Smooth muscle cell (in vitro differentiated cells): ENCODE measurements around the gene PHKB. TPM values are rescaled to one million over a fixed set of nuclear protein-coding genes. Genes with fewer than 3 reads are reported as not detected.

Experiments
- DNase-seq: peaks from one replicate; lab custom pipeline; 2025; ENCODE audit not compliant: unreplicated experiment; lab: John Stamatoyannopoulos, UW
- H2AFZ ChIP-seq: fragments of 200-600 bp; sonication (generic); 2 replicates; pipeline ENCODE4 v1.6.0; 2016; ENCODE audit warnings: antibody characterized with exemption, low read depth, mild to moderate bottlenecking
- H3F3A ChIP-seq: fragments of 200-600 bp; sonication (generic); 2 replicates; pipeline ENCODE4 v1.6.0; 2017; ENCODE audit warnings: antibody characterized with exemption, low read depth
- H3K27ac ChIP-seq: fragments of 200-600 bp; sonication (generic); 2 replicates; pipeline ENCODE4 v1.5.1; 2016; ENCODE audit warnings: low read depth, mild to moderate bottlenecking
- H3K27me3 ChIP-seq: fragments of 200-600 bp; sonication (generic); 2 replicates; pipeline ENCODE4 v1.6.1; 2016; ENCODE audit warnings: low read depth, mild to moderate bottlenecking
- H3K36me3 ChIP-seq: fragments of 200-600 bp; sonication (generic); 2 replicates; pipeline ENCODE4 v1.5.1; 2016; ENCODE audit warnings: low read depth
- H3K4me1 ChIP-seq: fragments of 200-600 bp; sonication (generic); 2 replicates; pipeline ENCODE4 v1.5.1; 2016; ENCODE audit warnings: low read depth
- H3K4me2 ChIP-seq: fragments of 200-600 bp; sonication (generic); 2 replicates; pipeline ENCODE4 v1.6.0; 2016; ENCODE audit warnings: mild to moderate bottlenecking
- H3K4me3 ChIP-seq: fragments of 200-600 bp; sonication (generic); 2 replicates; pipeline ENCODE4 v1.5.1; 2016; ENCODE audit warnings: mild to moderate bottlenecking
- H3K79me2 ChIP-seq: fragments of 200-600 bp; sonication (generic); 2 replicates; pipeline ENCODE4 v1.6.0; 2016; ENCODE audit warnings: low read depth, mild to moderate bottlenecking
- H3K9ac ChIP-seq: fragments of 200-600 bp; sonication (generic); 2 replicates; pipeline ENCODE4 v1.6.0; 2016; ENCODE audit warnings: low read depth
- H3K9me3 ChIP-seq: fragments of 200-600 bp; sonication (generic); replicated peaks from 2 replicates; pipeline ENCODE4 v1.5.1; 2016; ENCODE audit warnings: low read depth
- H4K20me1 ChIP-seq: fragments of 200-600 bp; sonication (generic); 2 replicates; pipeline ENCODE4 v1.6.0; 2016; ENCODE audit warnings: low read depth
- WGBS: methylation state at CpG from one replicate; pipeline ENCODE4 v1.1.7; 2016; ENCODE audit warnings: low lambda C conversion rate; 5-methylcytosine and 5-hydroxymethylcytosine counted together
- polyA plus RNA-seq: library from polyadenylated mRNA; unstranded; fragments of >200 nt; fragmentation: Nextera tagmentation; extraction: Ambion mirVana; gene quantifications from 2 replicates; pipeline ENCODE4 v1.2.1, GENCODE V29; 2016
- total RNA-seq: library from RNA; depleted of rRNA; stranded (reverse); fragments of >200 nt; gene quantifications from 2 replicates; pipeline ENCODE4 v1.2.3, GENCODE V29; 2014
- TF ChIP-seq, protein P1 (sequence below): fragments of 200-600 bp; sonication (generic); IDR thresholded peaks from 2 replicates; pipeline ENCODE4 v1.5.1; 2017; ENCODE audit warnings: borderline replicate concordance, mild to moderate bottlenecking, antibody characterized with exemption; ENCODE audit not compliant: insufficient read depth, poor library complexity, severe bottlenecking

Gene PHKB
- total and polyA plus RNA-seq, 2 experiments from 2014 or later = 11.4 to 30.3 TPM

DNA sequence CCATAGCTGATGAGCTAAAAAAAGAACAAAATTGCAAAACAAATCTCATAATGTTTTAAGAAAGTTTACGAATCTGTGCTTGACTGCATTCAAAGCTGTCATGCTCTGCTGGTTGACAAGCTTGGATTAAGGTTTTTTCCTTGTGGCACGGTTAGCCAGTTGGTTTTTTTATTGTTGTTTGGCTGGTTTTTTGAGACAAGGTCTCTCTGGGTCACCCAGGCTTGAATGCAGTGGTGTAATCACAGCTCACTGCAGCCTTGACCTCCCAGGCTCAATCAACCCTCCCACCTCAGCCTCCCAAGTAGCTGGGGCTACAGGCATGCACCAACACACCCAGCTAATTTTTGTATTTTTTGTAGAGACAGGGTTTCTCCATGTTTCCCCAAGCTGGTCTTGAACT, 45.7 kb downstream of the PHKB start:
- no peaks in the 10 kb centered on the region for H3K4me1 ChIP-seq
- H3K9ac ChIP-seq = no peak overlapping the region
- H2AFZ ChIP-seq = no peak overlapping the region
- WGBS = 78% methylated on average over 2 of the region's 2 CpGs
- H3K9me3 ChIP-seq = no peaks in the 10 kb centered on the region
- no peaks in the 10 kb centered on the region for H3K79me2 ChIP-seq
- H3K4me3 ChIP-seq = no peak overlapping the region
- H3K4me2 ChIP-seq = no peak overlapping the region
- DNase-seq = no peak
- H3K27me3 ChIP-seq = no peaks in the 10 kb centered on the region
- H3F3A ChIP-seq = no peaks in the 10 kb centered on the region
- no peaks in the 10 kb centered on the region for H3K36me3 ChIP-seq
- TF ChIP-seq, protein P1, sequence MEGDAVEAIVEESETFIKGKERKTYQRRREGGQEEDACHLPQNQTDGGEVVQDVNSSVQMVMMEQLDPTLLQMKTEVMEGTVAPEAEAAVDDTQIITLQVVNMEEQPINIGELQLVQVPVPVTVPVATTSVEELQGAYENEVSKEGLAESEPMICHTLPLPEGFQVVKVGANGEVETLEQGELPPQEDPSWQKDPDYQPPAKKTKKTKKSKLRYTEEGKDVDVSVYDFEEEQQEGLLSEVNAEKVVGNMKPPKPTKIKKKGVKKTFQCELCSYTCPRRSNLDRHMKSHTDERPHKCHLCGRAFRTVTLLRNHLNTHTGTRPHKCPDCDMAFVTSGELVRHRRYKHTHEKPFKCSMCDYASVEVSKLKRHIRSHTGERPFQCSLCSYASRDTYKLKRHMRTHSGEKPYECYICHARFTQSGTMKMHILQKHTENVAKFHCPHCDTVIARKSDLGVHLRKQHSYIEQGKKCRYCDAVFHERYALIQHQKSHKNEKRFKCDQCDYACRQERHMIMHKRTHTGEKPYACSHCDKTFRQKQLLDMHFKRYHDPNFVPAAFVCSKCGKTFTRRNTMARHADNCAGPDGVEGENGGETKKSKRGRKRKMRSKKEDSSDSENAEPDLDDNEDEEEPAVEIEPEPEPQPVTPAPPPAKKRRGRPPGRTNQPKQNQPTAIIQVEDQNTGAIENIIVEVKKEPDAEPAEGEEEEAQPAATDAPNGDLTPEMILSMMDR = no peak
- H3K27ac ChIP-seq = no peak overlapping the region
- H4K20me1 ChIP-seq = no peaks in the 10 kb centered on the region

DNA sequence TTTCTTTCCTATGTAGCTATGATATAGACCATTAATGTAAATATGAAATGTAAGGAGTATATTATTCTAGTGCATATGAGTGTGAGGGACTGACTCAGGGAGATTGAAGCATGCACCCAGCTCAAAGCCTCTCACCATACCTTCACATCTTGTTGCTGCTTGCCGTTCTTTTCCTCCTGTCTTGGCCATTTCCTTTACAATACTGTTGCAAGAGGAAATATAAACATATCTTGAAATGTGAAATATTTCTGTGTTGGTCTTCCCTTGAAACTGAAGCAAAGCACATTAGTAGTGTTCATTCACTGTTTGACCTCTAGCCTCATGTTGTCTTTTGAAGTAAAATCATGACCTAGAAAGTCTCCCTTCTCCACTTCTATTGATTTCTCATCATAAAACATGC, 46.6 kb downstream of the PHKB start:
- H3K4me2 ChIP-seq = no peak overlapping the region
- H3K79me2 ChIP-seq = no peaks in the 10 kb centered on the region
- peaks cover 4% of the 10 kb centered on the region for H3K36me3 ChIP-seq
- no peaks in the 10 kb centered on the region for H3K27me3 ChIP-seq
- no peak overlapping the region for H2AFZ ChIP-seq
- no peaks in the 10 kb centered on the region for H3K9me3 ChIP-seq
- no peaks in the 10 kb centered on the region for H4K20me1 ChIP-seq
- TF ChIP-seq, protein P1 = no peak
- H3K4me3 ChIP-seq = no peak overlapping the region
- H3K4me1 ChIP-seq = no peaks in the 10 kb centered on the region
- no peak for DNase-seq
- no peak overlapping the region for H3K9ac ChIP-seq
- WGBS = 90% methylated on average over 1 of the region's 1 CpG
- no peaks in the 10 kb centered on the region for H3F3A ChIP-seq
- H3K27ac ChIP-seq = no peak overlapping the region

DNA sequence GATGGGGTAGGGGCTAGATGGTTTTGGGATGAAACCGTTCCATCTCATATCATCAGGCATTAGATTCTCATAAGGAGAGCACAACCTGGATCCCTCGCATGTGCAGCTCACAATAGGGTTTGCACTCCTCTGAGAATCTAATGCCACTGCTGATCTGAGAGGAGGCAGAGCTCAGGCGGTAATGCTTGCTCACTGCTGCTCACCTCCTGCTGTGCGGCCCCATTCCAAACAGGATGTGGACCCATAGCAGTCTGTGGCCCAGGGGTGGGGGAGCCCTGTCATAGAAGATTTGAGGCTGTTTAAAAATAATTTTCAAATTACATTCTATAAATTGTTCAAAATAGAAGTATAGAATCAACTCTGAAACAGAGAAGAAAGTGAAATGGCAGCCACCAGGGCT, 50.8 kb downstream of the PHKB start:
- WGBS = 98% methylated on average over 4 of the region's 4 CpGs

DNA sequence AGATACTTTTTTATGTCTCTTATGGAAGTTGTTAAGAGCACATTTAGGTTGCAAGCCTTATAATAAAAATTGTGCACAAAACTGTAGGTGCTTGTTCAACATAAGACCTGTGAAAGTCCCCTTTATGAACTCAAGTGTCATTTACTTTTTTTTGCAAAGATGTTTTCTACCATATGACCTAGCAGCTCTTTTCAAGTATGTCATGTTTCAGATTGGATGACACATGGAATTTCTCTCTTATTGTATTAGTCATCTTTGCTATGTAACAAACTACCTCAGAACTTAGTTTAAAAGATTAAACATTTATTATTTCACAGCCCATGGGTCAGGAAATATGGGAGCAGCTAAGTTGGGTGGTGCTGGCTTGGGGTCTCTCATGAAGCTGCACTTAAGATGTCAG, 57.9 kb downstream of the PHKB start:
- Histone ChIP-seq H3K9me3 (no peaks in the 10 kb centered on the region), H3K4me2 (no peak overlapping the region), H3K4me3 (no peak overlapping the region), H2AFZ (no peak overlapping the region), H3K27me3 (no peaks in the 10 kb centered on the region), H3K9ac (no peak overlapping the region), H3F3A (no peaks in the 10 kb centered on the region), H4K20me1 (no peaks in the 10 kb centered on the region), H3K36me3 (no peaks in the 10 kb centered on the region), H3K4me1 (no peaks in the 10 kb centered on the region), H3K27ac (no peak overlapping the region), H3K79me2 (no peaks in the 10 kb centered on the region)
- no peak for DNase-seq
- TF ChIP-seq, protein P1 = no peak

More for the DNA sequence above, 50.8 kb downstream of the PHKB start:
- H3K27me3 ChIP-seq = no peaks in the 10 kb centered on the region
- TF ChIP-seq, protein P1 = no peak
- H3K27ac ChIP-seq = no peak overlapping the region
- no peaks in the 10 kb centered on the region for H3K79me2 ChIP-seq
- DNase-seq = no peak
- no peaks in the 10 kb centered on the region for H3F3A ChIP-seq
- no peaks in the 10 kb centered on the region for H4K20me1 ChIP-seq
- H3K4me1 ChIP-seq = no peaks in the 10 kb centered on the region
- peaks cover 4% of the 10 kb centered on the region for H3K36me3 ChIP-seq
- H3K4me2 ChIP-seq = no peak overlapping the region
- no peaks in the 10 kb centered on the region for H3K9me3 ChIP-seq
- H3K9ac ChIP-seq = no peak overlapping the region
- H2AFZ ChIP-seq = no peak overlapping the region
- H3K4me3 ChIP-seq = no peak overlapping the region
